ENCODE results near the gene EFL1. TPM values are rescaled to one million over a fixed set of nuclear protein-coding genes. Genes with fewer than 3 reads are reported as not detected.

The EFL1 gene
- total RNA-seq, 1 donor from 2014 or later: 38.7 TPM

DNA sequence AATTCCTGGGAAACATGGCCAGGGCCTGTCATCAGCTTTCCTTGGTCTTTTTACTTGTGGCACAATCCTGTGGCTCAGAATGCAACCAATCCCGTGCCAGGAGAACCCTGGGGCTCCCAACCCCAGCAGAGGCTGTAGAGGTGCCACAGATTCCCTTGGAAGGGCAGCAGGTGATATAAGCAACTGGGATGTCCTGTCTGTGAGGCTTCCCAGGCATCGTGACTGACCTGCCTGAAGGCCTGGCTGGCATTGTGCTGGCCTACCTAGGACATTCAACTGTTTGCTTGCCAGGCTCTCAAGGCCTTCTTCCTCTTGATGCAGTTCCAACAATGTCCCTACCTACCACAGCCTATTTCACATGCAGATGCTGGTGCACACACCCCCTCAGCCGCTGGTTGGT, 144.5 kb downstream of the EFL1 start:
- no peak for DNase-seq

- DNase-seq: no peak
Measured at GRCh38 chr15:82117296-82117695, 145.2 kb downstream of the EFL1 start.

DNA sequence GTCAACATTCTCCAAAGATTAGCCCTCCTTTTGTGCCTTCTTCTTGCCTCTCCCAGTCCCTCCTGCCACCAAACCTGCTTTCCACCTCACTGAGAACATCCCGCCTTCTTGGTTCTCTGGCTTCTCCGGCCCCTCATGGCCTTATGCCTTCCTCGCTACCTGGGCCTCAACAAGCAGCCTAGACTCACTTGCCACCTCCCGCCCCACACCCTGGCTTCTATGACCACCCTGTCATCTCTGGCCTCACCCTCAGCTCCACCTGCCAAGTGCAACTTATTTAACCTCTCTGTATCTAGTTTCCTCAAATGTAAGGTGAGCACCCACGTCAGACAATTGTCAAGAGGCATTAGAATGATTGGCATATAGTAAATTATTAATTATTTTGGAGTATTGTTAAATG, 147.9 kb downstream of the EFL1 start:
- no peak for DNase-seq

- no peak for DNase-seq
Measured at GRCh38 chr15:82113106-82113715, 149.3 kb downstream of the EFL1 start.

GRCh38 chr15:82111918-82112317, 150.6 kb downstream of the EFL1 start:
- DNase-seq: no peak

GRCh38 chr15:82110144-82110543, 152.4 kb downstream of the EFL1 start:
- DNase-seq: no peak

- no peak for DNase-seq
Measured at GRCh38 chr15:82108489-82109078, 153.9 kb downstream of the EFL1 start.

DNA sequence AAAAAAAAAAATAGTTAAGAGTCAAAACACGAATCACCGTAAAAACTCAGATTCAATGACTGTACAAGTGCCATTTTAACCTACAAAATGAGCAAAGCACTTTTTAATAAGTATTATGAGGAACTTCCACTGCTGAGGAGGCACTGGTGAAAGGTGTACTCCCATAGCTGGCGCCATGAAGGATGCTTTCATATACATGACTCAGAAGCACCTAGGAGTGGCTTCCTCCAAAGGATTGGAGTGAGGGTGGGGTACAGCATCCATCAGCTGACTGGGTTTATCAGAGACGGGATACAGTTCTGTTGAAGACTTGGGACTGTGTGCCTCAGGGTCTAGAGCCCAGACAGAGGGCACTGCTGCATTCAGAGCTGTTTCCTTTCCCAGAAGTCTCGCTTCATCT, 155.9 kb downstream of the EFL1 start:
- no peak for DNase-seq

GRCh38 chr15:82105451-82106215, 156.9 kb downstream of the EFL1 start:
- DNase-seq: no peak

DNA sequence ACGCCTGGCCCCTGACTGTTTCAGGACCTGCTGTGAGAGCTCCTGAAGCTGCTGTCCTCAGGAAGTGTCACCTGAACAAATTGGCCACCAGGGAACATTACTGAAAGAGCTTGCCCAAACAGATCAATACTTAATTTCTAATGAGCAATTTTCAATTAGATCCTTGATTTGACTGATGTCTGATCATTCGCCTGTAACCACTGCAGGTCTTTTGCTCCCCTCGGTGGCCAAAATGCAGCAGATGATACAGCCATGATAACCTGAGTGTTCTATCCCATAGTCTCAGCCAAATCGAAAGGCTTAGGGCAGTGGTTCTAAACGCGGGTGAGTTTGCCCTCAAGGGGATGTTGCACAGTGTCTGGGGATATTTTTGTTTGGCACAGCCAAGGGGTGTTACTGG, 159.1 kb downstream of the EFL1 start:
- DNase-seq: no peak

GRCh38 chr15:82100111-82100929, 162.2 kb downstream of the EFL1 start:
- no peak for DNase-seq

- no peak for DNase-seq
Measured at GRCh38 chr15:82098674-82099073, 163.9 kb downstream of the EFL1 start.

DNA sequence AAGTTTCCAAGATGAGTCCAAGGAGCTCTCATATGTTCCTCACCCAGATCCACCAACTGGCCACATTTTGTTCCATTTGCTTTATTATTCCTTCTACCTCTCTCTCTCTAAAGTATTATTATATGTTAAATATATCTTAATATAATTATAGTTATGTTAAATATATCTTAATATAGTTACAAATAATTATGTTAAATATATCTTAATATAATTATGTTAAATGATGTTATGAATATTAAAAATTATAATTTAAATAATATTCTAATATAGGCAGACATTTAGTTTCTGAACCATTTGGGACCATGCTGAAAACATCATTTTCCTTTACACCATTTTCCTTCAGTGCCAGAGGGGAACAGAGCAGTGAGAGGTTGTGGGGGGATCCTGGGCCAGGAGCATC, 166.7 kb downstream of the EFL1 start:
- DNase-seq: no peak

DNA sequence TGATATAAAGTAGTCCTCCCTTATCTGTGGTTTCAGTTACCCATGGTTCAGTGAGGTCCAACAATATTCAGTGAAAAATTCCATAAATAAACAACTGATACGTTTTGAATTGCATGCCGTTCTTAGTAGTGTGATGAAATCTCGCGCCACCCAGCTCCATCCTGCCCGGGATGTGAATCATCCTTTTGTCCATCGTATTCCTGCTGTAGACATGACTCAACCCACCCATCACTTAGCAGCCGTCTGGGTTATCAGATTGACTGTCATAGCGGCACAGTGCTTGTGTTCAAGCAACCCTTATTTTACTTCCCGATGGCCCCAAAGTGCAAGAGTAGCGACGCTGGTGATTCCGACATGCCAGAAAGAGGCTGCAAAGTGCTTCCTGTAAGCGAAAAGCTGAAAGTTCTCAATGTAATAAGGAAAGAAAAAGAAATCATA, 168.7 kb downstream of the EFL1 start:
- no peak for DNase-seq

GRCh38 chr15:82093325-82093724, 169.2 kb downstream of the EFL1 start:
- no peak for DNase-seq

GRCh38 chr15:82091636-82092140, 170.8 kb downstream of the EFL1 start:
- DNase-seq: no peak

- no peak for DNase-seq
Measured at GRCh38 chr15:82086243-82086995, 176.1 kb downstream of the EFL1 start.

DNA sequence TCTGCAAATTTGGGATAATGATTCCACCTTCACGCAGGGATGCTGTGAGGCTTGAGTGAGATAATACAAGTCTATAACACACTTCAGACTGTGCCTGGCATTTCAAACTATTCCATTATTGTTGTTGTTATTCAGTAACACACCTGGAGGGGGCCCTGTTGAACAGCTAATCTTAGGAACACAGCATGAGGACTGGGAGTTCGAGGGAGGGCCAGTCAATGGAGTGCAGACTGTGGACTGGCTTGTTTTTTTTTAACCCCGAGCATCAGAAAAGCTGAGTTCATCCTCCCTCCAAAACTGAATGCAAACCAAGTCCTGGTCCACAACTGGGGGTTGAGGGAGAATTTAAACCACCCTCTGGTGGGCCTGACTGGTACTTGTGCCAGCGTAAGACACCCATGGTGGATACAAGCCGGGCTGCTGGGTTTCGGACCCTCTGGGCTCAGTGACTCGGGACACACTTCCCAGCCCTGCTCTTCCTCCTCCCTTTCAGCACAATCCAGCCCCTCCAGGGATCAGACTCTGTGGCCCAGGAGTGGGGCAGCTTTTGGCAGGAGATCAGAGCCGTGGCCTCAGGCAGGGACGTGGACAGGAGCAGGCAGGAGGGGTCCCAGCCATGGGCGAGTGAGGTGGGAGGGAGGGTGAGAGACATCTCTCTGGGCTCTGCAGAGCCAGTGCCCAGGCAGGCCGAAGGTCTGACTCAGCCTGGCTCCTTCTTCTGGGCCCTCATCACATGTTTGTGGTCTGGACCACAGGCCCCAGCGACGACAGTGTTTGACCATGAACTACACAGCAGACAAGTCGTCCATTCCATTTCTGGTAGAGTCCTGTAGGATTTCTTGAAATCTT, 180.4 kb downstream of the EFL1 start:
- DNase-seq: no peak

- DNase-seq: no peak
Measured at GRCh38 chr15:82080774-82081173, 181.8 kb downstream of the EFL1 start.

All from occipital lobe (tissue), 2 donors.